Right hindlimb (tissue), 1 donor: ENCODE data around the gene CD247.
A peak's percentile ranks its signal among the peaks of the same experiment; 100 is the strongest.

Experiments used
- DNase-seq: peaks from one replicate; pipeline ENCODE4 v3.0.0-alpha.2; 2018

The CD247 gene

DNA sequence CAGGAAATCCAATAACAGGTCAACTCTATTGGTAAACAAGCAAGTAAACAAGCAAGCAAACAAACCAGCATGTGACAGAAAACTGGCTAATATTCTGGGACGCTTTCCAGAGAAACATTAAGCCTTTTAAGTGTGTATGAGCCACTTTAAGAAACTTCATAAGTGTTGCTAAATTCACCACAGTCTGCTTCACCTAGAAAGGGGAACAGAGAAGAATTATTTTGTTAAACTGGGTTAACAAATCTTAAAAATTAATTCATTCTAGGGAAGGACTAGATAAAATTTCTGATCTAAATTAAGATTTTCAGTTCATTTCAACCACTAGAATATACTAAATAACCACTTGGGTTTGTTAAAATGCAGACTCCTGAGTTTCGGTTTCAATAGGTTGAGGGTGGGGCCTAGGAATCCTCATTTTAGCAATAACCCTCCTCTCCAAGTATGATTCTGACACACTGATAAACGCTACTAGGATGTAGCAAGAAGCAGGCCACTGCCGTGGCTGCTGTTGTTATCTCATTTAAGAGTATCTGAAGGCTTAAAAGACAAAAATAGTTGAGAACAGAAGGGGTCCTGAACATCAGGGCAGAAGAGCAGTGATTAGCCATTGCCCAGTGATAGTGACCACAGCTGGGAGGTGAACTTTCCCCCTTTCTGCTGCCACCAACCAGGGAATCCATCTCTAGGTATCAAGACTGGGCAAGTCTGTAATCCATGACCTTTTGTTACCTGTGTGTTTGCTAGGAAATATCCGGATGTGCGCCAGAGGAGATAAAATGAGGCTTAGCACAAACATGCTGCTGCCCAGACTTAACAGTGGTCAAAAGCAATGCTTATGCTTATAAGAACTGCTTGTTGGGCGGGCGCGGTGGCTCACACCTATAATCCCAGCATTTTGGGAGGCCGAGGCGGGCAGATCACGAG lies 24.0 kb upstream of the CD247 start:
- no peak for DNase-seq

DNA sequence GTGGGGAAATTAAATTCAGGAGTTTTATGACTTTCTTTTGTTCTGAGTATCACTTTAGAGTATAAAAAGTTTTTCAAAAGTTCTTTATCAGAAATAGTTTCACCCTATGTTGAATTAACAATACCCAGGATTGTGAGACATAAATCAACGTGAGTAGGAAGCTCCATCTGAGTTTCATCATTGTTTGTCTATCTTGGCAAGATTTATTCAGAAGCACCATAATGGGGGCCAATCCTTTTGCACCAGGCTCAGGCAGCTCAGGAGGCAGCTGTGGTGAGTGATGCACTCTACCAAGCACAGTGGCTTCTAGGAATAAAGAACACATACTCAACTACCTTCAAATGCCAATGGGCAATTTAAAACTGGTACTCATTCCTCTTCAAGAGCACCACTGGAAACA lies 23.3 kb upstream of the CD247 start:
- no peak for DNase-seq

GRCh38 chr1:167541003-167541402 lies 22.7 kb upstream of the CD247 start:
- DNase-seq = no peak

GRCh38 chr1:167538657-167539056 lies 20.3 kb upstream of the CD247 start:
- no peak for DNase-seq

GRCh38 chr1:167533851-167534300 lies 15.5 kb upstream of the CD247 start:
- peak; percentile 77 for DNase-seq

DNA sequence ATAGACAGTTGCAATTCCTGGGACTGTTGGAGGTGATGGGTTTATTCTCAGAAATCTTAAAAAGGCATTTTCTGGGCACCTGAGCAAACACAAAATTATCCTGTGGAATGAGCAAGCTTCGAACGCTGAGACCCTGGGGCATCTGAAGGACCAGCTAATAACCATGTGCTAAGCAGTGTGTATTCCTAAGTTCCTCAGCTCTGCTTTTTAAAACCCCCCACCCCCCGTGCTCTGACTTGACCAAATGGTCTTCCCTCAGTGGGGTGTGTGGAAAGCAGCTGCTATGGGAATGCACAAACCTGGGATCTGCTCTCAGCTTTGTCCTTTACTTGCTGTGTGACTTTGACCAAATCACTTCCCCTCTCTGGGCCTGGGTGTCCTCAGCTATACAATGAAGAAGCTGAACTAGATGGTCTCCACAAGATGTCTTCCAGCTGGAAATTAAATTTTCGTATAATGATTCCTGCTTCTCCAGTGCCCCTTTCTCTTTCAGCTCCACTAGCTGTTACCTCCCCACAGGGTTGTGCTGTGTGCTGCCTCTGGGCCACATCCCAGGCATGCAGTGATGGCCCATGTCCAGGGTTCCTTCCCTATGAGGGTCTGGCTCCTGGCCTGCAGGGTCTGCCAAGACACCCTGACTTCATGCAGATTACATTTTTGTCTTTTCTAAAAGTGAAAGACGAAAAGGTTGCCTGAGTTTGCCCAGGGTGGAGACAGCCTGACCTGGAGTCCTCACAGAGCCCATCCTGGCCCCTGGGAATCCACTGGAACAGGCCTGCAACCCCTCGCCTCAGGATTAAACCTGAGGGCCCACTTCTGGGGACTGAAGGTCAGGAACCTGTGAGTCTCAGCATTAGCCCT lies 14.9 kb upstream of the CD247 start:
- DNase-seq = peak; percentile 34

- DNase-seq = no peak
Observed at GRCh38 chr1:167532375-167532774, 14.0 kb upstream of the CD247 start.

- peak; percentile 70 for DNase-seq
Observed at GRCh38 chr1:167529829-167530474, 11.6 kb upstream of the CD247 start.

GRCh38 chr1:167528057-167528728 lies 9.9 kb upstream of the CD247 start:
- no peak for DNase-seq

DNA sequence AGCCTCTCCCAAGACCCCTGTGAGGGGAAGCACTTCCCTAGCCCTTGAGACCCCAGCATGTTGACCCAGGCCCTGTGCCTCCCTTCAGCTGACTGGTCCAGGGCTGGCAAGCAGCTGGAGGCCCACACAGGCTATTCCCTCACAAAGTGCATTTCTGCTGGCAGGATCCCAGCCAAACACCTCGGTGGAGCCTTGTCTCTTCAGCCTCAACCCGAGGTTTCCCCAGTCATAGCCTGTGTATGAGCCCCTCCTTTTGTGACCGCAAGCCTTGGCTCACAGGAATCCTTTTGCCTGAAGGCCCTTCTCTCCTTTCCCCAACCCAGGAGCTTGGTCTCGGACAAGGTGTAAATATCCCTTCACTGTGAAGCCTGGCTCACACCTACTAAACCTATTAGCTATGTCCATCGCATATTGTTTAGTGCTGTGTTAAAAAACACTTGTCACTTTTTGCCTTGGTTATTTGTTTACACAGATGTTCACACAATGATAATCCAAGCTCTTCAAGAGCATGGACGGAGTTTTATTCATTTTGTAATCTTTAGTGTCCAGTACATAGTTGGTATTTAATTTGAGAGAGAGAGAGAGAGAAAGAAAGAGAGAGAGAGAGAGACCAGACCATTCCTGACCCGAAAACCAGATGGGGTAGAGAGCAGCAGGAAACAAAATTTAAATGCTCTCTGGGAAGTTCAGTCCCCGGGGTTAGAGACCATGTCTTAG lies 8.5 kb upstream of the CD247 start:
- no peak for DNase-seq

- no peak for DNase-seq
Observed at GRCh38 chr1:167524651-167525050, 6.3 kb upstream of the CD247 start.

DNA sequence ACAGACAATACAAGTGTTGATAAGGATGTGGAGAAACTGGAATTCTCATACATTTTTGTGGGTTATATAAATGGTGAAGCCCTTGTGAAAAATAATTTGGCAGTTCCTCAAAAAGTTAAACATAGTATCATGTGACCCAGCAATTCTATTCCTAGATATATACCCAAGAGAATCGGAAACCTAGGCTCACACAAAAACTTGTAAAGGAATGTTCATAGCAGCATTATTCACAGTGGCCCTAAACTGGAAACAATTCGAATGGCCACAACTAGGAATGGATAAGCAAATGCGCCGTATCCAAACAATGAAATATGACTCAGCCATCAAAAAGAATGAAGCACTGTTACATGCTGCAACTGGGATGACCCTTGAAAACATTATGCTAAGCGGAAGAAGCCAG lies 3.9 kb upstream of the CD247 start:
- no peak for DNase-seq

GRCh38 chr1:167520711-167521206 lies 2.4 kb upstream of the CD247 start:
- no peak for DNase-seq

DNA sequence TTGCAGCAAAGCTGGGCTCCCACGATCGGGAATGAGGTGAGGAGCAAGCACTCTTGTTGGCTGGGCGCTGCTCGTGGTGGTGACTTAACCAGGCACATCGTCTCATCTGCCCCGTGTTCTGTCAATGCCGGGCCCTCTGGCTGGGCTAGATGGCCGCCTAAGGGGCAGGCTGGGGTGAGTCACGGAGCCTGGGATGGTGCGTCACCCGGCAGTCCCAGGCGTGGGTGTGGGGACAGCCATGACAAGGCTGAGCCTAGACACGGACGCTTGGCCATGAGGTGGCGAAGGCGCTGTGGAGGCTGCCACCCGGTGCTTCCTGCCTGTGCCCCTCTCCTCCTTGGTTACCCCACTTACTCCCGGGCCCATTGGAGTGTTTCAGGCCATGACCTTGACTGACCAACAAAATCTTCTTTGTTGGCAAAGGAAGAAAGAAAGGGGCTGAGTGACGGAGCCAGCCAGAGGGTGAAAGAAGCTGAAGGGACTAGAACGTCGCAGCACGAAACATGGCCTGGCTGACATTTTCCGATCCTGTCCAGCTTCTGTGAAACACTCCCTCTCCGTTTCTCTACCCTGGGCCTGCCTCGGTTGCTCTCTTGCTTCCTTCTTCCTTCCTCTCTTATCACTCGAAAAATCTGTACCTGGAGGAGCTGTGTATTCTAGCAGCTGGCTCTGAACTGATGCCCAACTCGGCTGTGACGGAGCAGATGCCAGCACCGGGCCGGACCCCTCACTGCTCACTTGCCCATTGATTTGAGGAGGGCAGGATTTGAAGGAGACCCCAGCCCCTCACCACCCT lies 596 bp downstream of the CD247 start:
- DNase-seq = no peak

- DNase-seq = no peak
Observed at GRCh38 chr1:167516404-167517388, 1.6 kb downstream of the CD247 start.

DNA sequence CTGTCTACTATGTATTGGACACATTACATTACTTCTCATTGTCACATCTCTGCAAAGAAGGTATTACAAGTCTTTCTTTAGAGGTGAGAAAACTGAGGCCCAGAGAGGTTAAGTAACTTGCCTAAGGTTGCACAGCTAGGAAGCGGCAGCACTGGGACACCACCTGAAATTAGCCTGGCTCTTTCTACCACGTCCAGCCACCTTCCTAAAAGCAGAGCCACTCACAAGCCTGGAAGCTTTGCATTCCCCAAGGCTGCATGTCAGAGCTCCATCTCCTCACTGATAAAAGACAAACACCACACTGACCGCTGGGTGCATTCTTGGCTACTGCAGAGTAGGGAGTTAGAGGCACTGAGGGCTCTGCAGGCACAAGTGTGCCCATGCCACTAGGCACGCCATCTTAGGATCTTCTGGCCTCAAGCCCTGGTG lies 2.4 kb downstream of the CD247 start:
- DNase-seq = no peak

- DNase-seq = no peak
Observed at GRCh38 chr1:167515461-167515860, 2.9 kb downstream of the CD247 start.

DNA sequence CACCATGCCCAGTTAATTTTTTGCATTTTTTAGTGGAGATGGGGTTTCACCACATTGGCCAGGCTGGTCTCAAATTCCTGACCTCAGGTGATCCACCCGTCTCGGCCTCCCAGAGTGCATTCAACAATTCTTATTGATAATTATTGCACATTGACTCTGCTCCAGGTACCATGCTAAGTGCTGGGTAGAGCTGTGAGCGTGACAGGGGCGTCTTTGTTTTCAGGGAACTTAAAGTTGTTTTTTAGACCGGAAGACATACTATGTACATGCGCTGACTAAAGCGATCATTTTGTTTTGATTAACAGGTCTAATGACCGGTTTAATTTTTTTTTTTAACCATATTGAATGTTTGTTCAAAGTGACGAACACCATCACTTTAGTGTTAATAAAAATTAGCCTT lies 4.0 kb downstream of the CD247 start:
- no peak for DNase-seq

GRCh38 chr1:167512046-167512654 lies 6.2 kb downstream of the CD247 start:
- no peak for DNase-seq
